ENCODE data around the gene GAB2.

GAB2 gene

GRCh38 chr11:78197816-78198215, 219.8 kb downstream of the GAB2 start:
- no peak for DNase-seq (ENCODE audit: low read depth)
- TF ChIP-seq CTCF (conservative IDR thresholded peaks at IDR 0.05; ENCODE audit: low read depth, low read length) = no peak
- no peak overlapping the region for H3K4me3 ChIP-seq (ENCODE audit: low read depth, low read length)

GRCh38 chr11:78196661-78197091, 220.9 kb downstream of the GAB2 start:
- no peak overlapping the region for H3K4me3 ChIP-seq (ENCODE audit: low read depth, low read length)
- DNase-seq (ENCODE audit: low read depth) = no peak
- no peak for TF ChIP-seq CTCF (conservative IDR thresholded peaks at IDR 0.05; ENCODE audit: low read depth, low read length)

GRCh38 chr11:78195917-78196560, 221.6 kb downstream of the GAB2 start:
- no peak overlapping the region for H3K4me3 ChIP-seq (ENCODE audit: low read depth, low read length)
- DNase-seq (ENCODE audit: low read depth) = no peak
- no peak for TF ChIP-seq CTCF (conservative IDR thresholded peaks at IDR 0.05; ENCODE audit: low read depth, low read length)

- H3K4me3 ChIP-seq (ENCODE audit: low read depth, low read length) = no peak overlapping the region
- no peak for DNase-seq (ENCODE audit: low read depth)
- TF ChIP-seq CTCF (conservative IDR thresholded peaks at IDR 0.05; ENCODE audit: low read depth, low read length) = no peak
Measured at GRCh38 chr11:78194490-78194889, 223.1 kb downstream of the GAB2 start.

GRCh38 chr11:78193806-78194205, 223.8 kb downstream of the GAB2 start:
- TF ChIP-seq CTCF (conservative IDR thresholded peaks at IDR 0.05; ENCODE audit: low read depth, low read length) = no peak
- no peak overlapping the region for H3K4me3 ChIP-seq (ENCODE audit: low read depth, low read length)
- DNase-seq (ENCODE audit: low read depth) = no peak

- no peak overlapping the region for H3K4me3 ChIP-seq (ENCODE audit: low read depth, low read length)
- no peak for TF ChIP-seq CTCF (conservative IDR thresholded peaks at IDR 0.05; ENCODE audit: low read depth, low read length)
- no peak for DNase-seq (ENCODE audit: low read depth)
Measured at GRCh38 chr11:78192911-78193351, 224.7 kb downstream of the GAB2 start.

GRCh38 chr11:78192223-78192719, 225.3 kb downstream of the GAB2 start:
- DNase-seq (ENCODE audit: low read depth) = no peak
- TF ChIP-seq CTCF (conservative IDR thresholded peaks at IDR 0.05; ENCODE audit: low read depth, low read length) = no peak
- H3K4me3 ChIP-seq (ENCODE audit: low read depth, low read length) = no peak overlapping the region

Measured in choroid plexus epithelial cell (primary cell).